HEK293T (cell line): Measurements from ENCODE around the gene RASGEF1B.

Experiments
- ARNT ChIP-seq: fragments of 450-650 bp; IDR thresholded peaks from 2 replicates; pipeline ENCODE4 v1.6.1; 2017; ENCODE audit warnings: mild to moderate bottlenecking
- CTBP1 ChIP-seq: fragments of 450-650 bp; IDR thresholded peaks from 2 replicates; pipeline ENCODE4 v1.6.1; 2016; ENCODE audit warnings: borderline replicate concordance
- ELF4 ChIP-seq: fragments of 450-650 bp; IDR thresholded peaks from 2 replicates; pipeline ENCODE4 v1.6.1; 2017; ENCODE audit warnings: antibody characterized with exemption
- FOXA1 ChIP-seq: fragments of 450-650 bp; IDR thresholded peaks from 2 replicates; pipeline ENCODE4 v1.6.1; 2016; ENCODE audit warnings: mild to moderate bottlenecking
- FOXK2 ChIP-seq: fragments of 450-650 bp; IDR thresholded peaks from 2 replicates; pipeline ENCODE4 v1.6.1; 2016; ENCODE audit warnings: mild to moderate bottlenecking
- HDGF ChIP-seq: fragments of 450-650 bp; IDR thresholded peaks from 2 replicates; pipeline ENCODE4 v1.6.1; 2017; ENCODE audit warnings: antibody characterized with exemption, borderline replicate concordance
- SP1 ChIP-seq: fragments of 450-650 bp; IDR thresholded peaks from 2 replicates; pipeline ENCODE4 v1.6.1; 2017
- SUZ12 ChIP-seq: fragments of 450-650 bp; IDR thresholded peaks from 2 replicates; pipeline ENCODE4 v1.6.1; 2016; ENCODE audit warnings: mild to moderate bottlenecking

GRCh38 chr4:81491943-81492342, 20.2 kb upstream of the RASGEF1B start:
- no peak for TF ChIP-seq ELF4
- TF ChIP-seq SUZ12, result no peak
- TF ChIP-seq SP1, result no peak
- no peak for TF ChIP-seq ARNT
- no peak for TF ChIP-seq CTBP1
- no peak for TF ChIP-seq HDGF
- TF ChIP-seq FOXK2, result no peak
- no peak for TF ChIP-seq FOXA1
